GM10266 (cell line): ENCODE measurements around the gene S100A1.

Experiments used
- DNase-seq: peaks from one replicate; pipeline ENCODE4 v3.0.0; 2012; ENCODE audit errors: extremely low spot score
- CTCF ChIP-seq: IDR thresholded peaks from 2 replicates; pipeline ENCODE4 v1.5.1; 2012; ENCODE audit warnings: mild to moderate bottlenecking, low read depth; ENCODE audit not compliant: control insufficient read depth, insufficient read depth; ENCODE audit errors: missing control alignments

The S100A1 gene

GRCh38 chr1:153615406-153615805 is 12.8 kb upstream of the S100A1 start:
- no peak for DNase-seq
- TF ChIP-seq CTCF, result no peak

- DNase-seq, result no peak
- no peak for TF ChIP-seq CTCF
Measured at GRCh38 chr1:153616144-153616916, 11.9 kb upstream of the S100A1 start, which contains the start of gene S100A14. S100A14 (minus strand) TSS chr1:153616325; CDS start chr1:153615858, 467 bp downstream.

GRCh38 chr1:153616917-153617311 is 11.3 kb upstream of the S100A1 start:
- no peak for TF ChIP-seq CTCF
- no peak for DNase-seq

GRCh38 chr1:153617663-153618062 is 10.6 kb upstream of the S100A1 start:
- peak; percentile 47 for DNase-seq

GRCh38 chr1:153619171-153619570 is 9.1 kb upstream of the S100A1 start:
- TF ChIP-seq CTCF, result no peak
- DNase-seq, result no peak

More at GRCh38 chr1:153617663-153618062, 10.6 kb upstream of the S100A1 start:
- TF ChIP-seq CTCF, result peak; percentile 58

GRCh38 chr1:153623101-153623500 is 5.1 kb upstream of the S100A1 start:
- no peak for TF ChIP-seq CTCF
- DNase-seq, result no peak

- DNase-seq, result no peak
- no peak for TF ChIP-seq CTCF
Measured at GRCh38 chr1:153624965-153625611, 3.1 kb upstream of the S100A1 start.
